ENCODE measurements around the gene CNTNAP2. TPM values are rescaled to one million over a fixed set of nuclear protein-coding genes. Genes with fewer than 3 reads are reported as not detected.

CNTNAP2 gene
- total RNA-seq, 2 donors from 2014 or later: 4.4 to 8.5 TPM

GRCh38 chr7:147062897-147063296 lies 946.3 kb downstream of the CNTNAP2 start:
- Histone ChIP-seq H3K4me1 (no peaks in the 10 kb centered on the region), H3K9me3 (no peaks in the 10 kb centered on the region), H3K4me3 (no peak overlapping the region), H3K9ac (ENCODE audit: low read depth in 2 of 2, low read length in 2 of 2) (no peak overlapping the region), H3K27ac (no peak overlapping the region), H3K36me3 (no peaks in the 10 kb centered on the region), H3K27me3 (no peaks in the 10 kb centered on the region)
- TF ChIP-seq CTCF (IDR thresholded peaks at IDR 0.05): no peak
- no peak for DNase-seq
- intact Hi-C loops (cut with DNase I): no loop called here

- no peak overlapping the region for H3K9ac ChIP-seq (ENCODE audit: low read depth in 2 of 2, low read length in 2 of 2)
- H3K4me3 ChIP-seq: no peak overlapping the region
- TF ChIP-seq CTCF (IDR thresholded peaks at IDR 0.05): no peak
- intact Hi-C loops (cut with DNase I): no loop called here
- no peaks in the 10 kb centered on the region for H3K4me1 ChIP-seq
- no peak for DNase-seq
- no peaks in the 10 kb centered on the region for H3K9me3 ChIP-seq
- H3K27me3 ChIP-seq: no peaks in the 10 kb centered on the region
- H3K36me3 ChIP-seq: no peaks in the 10 kb centered on the region
- no peak overlapping the region for H3K27ac ChIP-seq
These were observed 952.2 kb downstream of the CNTNAP2 start for GRCh38 chr7:147068842-147069241.

- no peaks in the 10 kb centered on the region for H3K27me3 ChIP-seq
- no peaks in the 10 kb centered on the region for H3K36me3 ChIP-seq
- H3K4me1 ChIP-seq: no peaks in the 10 kb centered on the region
- H3K9ac ChIP-seq (ENCODE audit: low read depth in 2 of 2, low read length in 2 of 2): no peak overlapping the region
- H3K9me3 ChIP-seq: no peaks in the 10 kb centered on the region
- H3K4me3 ChIP-seq: no peak overlapping the region
- intact Hi-C loops (cut with DNase I): no loop called here
- no peak for DNase-seq
- H3K27ac ChIP-seq: no peak overlapping the region
- TF ChIP-seq CTCF (IDR thresholded peaks at IDR 0.05): no peak
These were observed 953.2 kb downstream of the CNTNAP2 start for GRCh38 chr7:147069771-147070170.

GRCh38 chr7:147070886-147071285 lies 954.3 kb downstream of the CNTNAP2 start:
- no peaks in the 10 kb centered on the region for H3K27me3 ChIP-seq
- no peaks in the 10 kb centered on the region for H3K36me3 ChIP-seq
- H3K4me3 ChIP-seq: no peak overlapping the region
- H3K9me3 ChIP-seq: no peaks in the 10 kb centered on the region
- H3K27ac ChIP-seq: no peak overlapping the region
- TF ChIP-seq CTCF (IDR thresholded peaks at IDR 0.05): no peak
- H3K9ac ChIP-seq (ENCODE audit: low read depth in 2 of 2, low read length in 2 of 2): no peak overlapping the region
- H3K4me1 ChIP-seq: no peaks in the 10 kb centered on the region
- DNase-seq: no peak
- intact Hi-C loops (cut with DNase I): no loop called here

GRCh38 chr7:147071536-147071935 lies 954.9 kb downstream of the CNTNAP2 start:
- intact Hi-C loops (cut with DNase I): no loop called here
- no peaks in the 10 kb centered on the region for H3K4me1 ChIP-seq
- no peaks in the 10 kb centered on the region for H3K27me3 ChIP-seq
- no peaks in the 10 kb centered on the region for H3K36me3 ChIP-seq
- DNase-seq: no peak
- H3K9me3 ChIP-seq: no peaks in the 10 kb centered on the region
- no peak overlapping the region for H3K9ac ChIP-seq (ENCODE audit: low read depth in 2 of 2, low read length in 2 of 2)
- no peak for TF ChIP-seq CTCF (IDR thresholded peaks at IDR 0.05)
- H3K27ac ChIP-seq: no peak overlapping the region
- no peak overlapping the region for H3K4me3 ChIP-seq

- H3K4me3 ChIP-seq: no peak overlapping the region
- intact Hi-C loops (cut with DNase I): no loop called here
- DNase-seq: no peak
- H3K9me3 ChIP-seq: no peaks in the 10 kb centered on the region
- H3K27me3 ChIP-seq: no peaks in the 10 kb centered on the region
- H3K27ac ChIP-seq: no peak overlapping the region
- no peak for TF ChIP-seq CTCF (IDR thresholded peaks at IDR 0.05)
- no peaks in the 10 kb centered on the region for H3K4me1 ChIP-seq
- H3K36me3 ChIP-seq: no peaks in the 10 kb centered on the region
- H3K9ac ChIP-seq (ENCODE audit: low read depth in 2 of 2, low read length in 2 of 2): no peak overlapping the region
These were observed 961.7 kb downstream of the CNTNAP2 start for GRCh38 chr7:147078312-147078711.
